Measurements from ENCODE around the gene SMAD2.
A peak's percentile ranks its signal among the peaks of the same experiment; 100 is the strongest.
"Not testable (repeated sequence)": the region's sequence is repeated elsewhere in the genome, so short reads cannot be mapped to it uniquely, and the experiment has no call there.

The SMAD2 gene

GRCh38 chr18:47930199-47930930, at the start of gene SMAD2:
TSS of gene SMAD2 (minus strand) at chr18:47930659. CDS start at chr18:47896756, 33,903 bp downstream.
- peak; percentile 59 for DNase-seq (ENCODE audit: low read depth)

- DNase-seq (ENCODE audit: low read depth): no peak
These were observed 49.2 kb upstream of the SMAD2 start for GRCh38 chr18:47979611-47980200.

GRCh38 chr18:47978603-47979002, 48.1 kb upstream of the SMAD2 start:
- no peak for DNase-seq (ENCODE audit: low read depth)

- DNase-seq (ENCODE audit: low read depth): no peak
These were observed 47.7 kb upstream of the SMAD2 start for GRCh38 chr18:47978141-47978540.

- no peak for DNase-seq (ENCODE audit: low read depth)
These were observed 45.2 kb upstream of the SMAD2 start for GRCh38 chr18:47975701-47976100.

- DNase-seq (ENCODE audit: low read depth): no peak
These were observed 44.6 kb upstream of the SMAD2 start for GRCh38 chr18:47975105-47975504.

DNA sequence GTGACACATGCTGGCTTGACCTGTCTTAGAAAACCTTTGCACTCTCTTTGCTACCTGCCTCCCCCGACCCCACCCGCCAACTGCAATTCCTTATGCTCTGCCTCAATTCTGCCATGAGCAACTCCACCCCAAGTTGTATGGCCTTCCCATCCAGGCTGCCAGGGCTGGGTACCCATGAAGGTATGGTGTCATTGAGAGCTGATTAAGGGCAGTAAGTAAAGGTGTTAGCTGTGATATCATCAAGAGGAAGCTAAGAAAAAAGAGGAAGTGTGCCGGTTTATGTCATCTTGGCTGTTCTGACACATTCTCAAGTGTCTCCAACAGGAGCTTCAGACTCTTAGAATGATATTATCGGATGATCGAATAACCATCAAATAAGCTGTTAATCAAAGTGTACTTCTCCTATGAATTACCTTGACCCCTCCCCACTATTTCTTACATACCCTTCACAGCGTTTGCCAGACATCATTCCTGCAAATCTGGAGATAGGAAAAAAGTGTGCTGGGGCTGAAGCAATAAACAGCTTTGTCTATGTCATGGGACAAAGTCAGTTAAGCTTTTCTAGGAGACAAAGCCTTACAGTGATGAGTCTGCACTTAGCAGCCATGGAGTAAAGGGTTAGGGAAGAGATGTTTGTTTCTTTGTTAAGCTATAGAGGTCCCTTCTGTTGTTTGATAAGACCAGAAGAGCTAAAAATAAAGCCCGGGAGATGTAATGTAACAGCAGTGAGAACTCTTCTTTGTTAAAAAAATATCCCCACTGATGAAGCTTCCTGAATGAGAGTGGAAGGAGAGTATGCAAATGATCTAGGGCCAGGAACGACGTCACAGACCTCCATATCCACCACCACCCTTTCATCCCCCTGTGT, 40.4 kb upstream of the SMAD2 start:
- no peak for DNase-seq (ENCODE audit: low read depth)

GRCh38 chr18:47969816-47970215, 39.4 kb upstream of the SMAD2 start:
- no peak for DNase-seq (ENCODE audit: low read depth)

DNA sequence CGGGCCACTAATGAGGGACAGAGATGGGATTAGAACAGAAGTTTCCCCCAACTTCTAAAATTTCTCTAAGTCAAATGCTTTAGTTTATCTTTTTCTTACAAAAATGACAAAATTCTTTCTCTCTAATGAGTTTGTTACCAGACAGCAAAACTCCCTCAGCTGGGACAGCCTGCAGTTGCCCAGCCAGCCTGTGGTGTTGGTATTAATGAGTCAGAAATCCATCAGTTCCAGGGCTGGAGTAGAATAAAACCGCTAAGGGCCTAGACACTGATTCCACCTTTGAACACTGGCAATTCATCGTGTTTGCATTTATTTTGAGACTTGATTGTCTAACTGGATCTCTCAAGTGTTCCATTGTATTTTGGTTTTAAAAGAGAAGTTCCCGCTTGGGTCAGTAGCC, 38.3 kb upstream of the SMAD2 start:
- no peak for DNase-seq (ENCODE audit: low read depth)

DNA sequence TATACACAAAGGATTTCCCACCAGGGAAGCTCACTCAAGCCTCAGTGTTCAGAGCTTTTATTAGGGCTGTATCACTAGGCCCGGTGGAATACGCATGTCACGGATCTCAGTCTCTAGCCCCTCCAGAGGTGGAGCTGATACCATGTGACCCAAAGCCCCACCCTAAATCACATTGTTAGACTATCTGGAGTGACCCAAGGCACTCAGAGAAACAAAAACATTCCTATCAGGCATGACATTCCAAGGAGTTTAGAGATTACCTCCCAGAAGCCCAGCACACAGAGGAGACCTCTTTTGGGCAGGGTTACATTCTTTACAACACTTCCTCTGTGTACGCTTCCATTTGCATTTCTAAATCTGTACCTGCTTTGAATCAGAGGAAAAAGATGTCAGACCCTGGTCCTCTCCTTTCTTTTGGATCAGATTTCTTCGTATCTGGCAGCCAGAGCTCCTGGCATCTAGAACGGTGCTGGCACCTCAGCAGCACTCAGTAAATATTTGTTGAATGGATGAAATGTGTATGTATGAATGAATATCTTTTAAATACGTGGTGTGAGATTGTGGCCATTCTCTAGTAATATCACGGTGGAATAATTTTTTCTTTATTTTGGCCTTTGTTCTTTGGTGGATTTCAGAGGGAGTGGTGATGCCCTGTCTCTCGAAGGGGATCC, 37.7 kb upstream of the SMAD2 start:
- no peak for DNase-seq (ENCODE audit: low read depth)

GRCh38 chr18:47964053-47964452, 33.6 kb upstream of the SMAD2 start:
- no peak for DNase-seq (ENCODE audit: low read depth)

DNA sequence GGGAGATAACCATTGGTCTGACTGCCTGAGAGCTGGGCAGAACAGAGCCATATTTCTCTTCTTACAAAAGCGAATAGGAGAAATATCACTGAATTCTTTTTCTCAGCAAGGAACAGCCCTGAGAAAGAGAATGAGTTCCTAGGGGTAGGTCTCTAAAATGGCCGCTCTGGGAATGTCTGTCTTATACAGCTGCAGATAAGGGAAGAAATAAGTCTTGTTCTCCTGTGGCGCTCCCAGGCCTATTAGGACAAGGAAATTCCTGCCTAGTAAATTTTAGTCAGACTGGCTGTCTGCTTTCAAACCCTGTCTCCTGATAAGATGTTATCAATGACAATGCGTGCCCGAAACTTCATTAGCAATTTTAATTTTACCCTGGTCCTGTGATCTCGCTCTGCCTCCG, 30.5 kb upstream of the SMAD2 start:
- not testable (repeated sequence) for DNase-seq (ENCODE audit: low read depth)

DNA sequence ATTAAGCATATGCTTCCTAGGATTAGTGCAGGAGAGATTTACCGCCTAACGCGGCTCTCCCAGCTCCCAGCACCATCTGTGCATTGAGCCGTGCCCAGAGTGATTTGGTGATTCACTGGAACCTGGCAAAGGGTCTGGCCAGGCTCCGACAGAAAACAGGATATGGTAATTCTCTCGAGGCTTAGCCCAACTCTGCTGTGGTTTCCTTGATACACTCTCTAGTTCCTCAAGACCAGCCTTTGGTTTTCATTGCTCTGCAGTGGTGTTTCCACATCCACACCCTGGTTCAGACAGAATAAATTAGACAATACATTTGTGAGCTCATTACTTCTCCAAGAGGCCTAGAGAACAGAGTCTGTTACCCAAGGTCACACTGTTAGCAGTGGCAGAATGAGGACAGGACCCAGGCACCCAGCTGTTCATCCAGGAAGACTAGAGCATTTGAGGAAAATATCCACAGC, 23.0 kb upstream of the SMAD2 start:
- DNase-seq (ENCODE audit: low read depth): no peak

DNA sequence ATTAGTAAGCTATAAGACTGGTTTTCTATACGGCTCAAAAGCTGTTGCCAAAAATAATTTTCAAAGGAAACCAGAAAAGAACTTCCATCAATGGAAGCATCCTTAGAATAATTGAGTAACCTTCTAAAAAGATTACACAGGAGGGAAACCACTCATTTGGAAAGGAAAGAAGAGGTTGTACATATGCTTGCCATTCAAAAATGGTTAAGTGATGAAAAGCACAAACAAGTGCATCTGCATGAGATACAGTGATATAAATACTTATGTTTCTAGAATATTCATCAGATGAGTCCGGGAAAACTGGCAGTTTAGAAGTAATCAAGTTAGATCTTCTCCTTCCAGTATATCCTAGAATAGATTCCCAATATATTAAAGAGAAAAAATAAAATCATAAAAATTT, 20.1 kb upstream of the SMAD2 start:
- no peak for DNase-seq (ENCODE audit: low read depth)

DNA sequence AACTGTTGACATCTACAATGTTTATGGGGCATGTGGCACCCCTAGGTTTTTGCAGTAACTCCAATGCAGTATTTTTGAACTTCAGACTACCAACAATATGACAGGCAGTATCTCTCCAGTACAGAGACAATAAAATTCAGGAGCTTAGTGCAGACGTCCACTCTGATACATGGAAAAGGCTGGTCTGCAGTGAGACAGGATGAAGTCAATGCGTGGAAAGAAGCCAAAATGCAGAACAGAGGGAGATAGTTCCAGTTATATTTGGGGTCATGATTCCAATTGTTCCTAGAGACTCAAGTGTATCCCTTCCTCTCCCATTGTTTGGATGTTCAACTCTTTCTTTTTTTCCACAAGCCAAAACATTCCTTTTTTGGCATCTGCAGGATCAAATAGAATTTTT, 18.7 kb upstream of the SMAD2 start:
- no peak for DNase-seq (ENCODE audit: low read depth)

- DNase-seq (ENCODE audit: low read depth): no peak
These were observed 16.4 kb upstream of the SMAD2 start for GRCh38 chr18:47946889-47947288.

DNA sequence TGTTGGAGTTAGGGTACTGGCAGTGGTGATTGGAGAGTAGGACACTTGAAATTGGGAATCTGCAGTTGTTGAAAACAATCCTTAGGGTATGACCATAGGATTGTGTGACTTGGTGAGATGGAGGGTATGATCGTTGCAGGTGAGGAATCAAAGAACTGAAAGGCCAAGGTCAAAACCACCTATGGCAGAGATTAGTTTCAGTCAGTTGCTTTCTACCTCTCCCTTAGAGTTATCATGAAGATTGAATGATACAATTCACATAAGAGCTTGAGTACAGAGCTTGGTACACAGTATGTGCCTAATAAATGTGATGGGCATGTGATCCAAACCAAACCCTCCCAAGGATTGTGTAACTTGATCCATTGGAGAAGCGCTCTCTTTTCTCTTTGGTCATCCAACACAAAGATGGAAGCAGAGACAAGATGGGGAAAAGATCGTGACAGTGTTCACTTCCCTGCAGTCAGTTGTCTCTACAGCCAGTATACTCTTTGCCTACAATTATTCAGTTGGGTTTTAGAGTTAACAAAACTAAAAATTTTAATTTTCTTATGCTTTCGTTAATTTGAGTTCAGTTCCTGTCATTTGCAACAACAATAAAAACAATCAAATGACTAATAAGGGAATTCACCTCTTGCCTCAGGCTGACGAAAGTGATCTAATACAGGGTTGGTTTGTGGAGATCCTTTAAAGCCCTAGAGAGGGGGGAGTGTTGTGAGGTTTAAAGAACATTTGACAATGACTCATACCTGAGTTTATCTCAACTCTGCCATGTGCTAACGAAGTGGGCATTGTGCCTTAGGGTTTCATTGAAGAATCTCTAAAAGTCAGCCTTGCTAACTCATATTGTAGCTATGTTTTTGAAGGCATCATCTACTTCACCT, 14.8 kb upstream of the SMAD2 start:
- no peak for DNase-seq (ENCODE audit: low read depth)

DNA sequence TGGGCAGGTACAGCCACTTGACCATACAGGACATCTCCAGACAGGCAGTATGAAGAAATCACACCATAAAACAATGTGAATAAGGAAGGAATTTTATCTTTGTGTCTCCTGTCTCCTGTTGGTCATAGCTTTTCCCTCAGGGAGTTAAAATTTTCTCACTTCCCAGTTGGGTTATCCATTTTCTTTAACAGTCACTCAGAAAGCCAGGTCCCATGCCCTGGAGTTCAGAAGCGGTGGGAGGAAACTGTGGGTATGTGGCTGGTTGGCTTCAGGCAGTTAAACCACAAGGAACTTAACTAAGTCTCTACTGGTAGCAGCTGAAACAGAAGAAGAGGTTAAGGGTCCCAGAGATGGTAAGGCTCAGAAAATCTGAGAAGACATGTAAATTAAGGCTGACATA, 6.5 kb upstream of the SMAD2 start:
- no peak for DNase-seq (ENCODE audit: low read depth)

GRCh38 chr18:47935321-47936055, 5.0 kb upstream of the SMAD2 start:
- DNase-seq (ENCODE audit: low read depth): no peak

DNA sequence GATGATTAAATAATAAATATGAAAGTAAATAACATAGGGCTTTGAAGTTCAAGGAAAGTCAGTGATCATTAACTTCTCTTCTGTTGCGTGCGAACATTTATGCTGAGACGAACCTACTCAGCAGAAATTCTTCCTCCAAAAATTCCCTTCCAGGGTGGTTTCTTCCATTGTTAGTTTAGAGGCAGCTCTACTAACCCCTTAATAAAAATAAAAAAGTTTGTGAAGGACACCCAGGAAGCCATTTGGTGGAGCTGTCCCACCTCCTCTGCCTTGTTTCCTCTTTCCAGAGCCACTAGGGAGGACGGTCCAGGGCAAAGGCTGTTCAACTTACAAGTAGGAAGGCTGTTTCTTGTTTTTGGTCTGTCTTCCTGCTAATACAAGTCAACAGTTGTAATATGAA, 2.1 kb upstream of the SMAD2 start:
- DNase-seq (ENCODE audit: low read depth): no peak

- no peak for DNase-seq (ENCODE audit: low read depth)
These were observed 1.7 kb upstream of the SMAD2 start for GRCh38 chr18:47932190-47932589.
